ENCODE measurements around the gene FMN2. TPM values are rescaled to one million over a fixed set of nuclear protein-coding genes. Genes with fewer than 3 reads are reported as not detected.

Gene FMN2
- total RNA-seq, 1 experiment from 2014 or later: 4.6 TPM

DNA sequence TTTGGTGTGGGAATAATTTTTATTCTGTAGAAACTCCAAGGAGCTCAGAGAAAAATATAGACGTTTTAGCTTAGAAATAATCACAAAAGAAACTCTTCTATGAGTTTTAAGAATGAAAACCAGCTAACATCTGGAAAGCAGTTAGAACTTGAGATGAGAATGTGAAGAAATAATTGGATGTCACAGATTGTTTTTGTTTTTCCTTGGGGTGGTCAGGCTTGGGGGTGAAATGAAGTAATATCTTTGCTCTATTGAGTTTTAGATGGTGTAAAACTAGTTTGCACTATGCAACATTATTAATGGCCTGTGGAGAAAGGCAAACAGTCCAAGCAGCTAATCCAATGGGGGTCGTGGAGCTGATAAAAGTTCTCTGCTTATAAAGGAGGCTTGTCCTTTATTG, 101.2 kb downstream of the FMN2 start:
- Histone ChIP-seq H3K27me3 (ENCODE audit: low read length) (no peaks in the 10 kb centered on the region), H3K79me2 (ENCODE audit: low read length) (no peaks in the 10 kb centered on the region), H3K36me3 (ENCODE audit: low read depth, low read length) (no peaks in the 10 kb centered on the region), H3K9me2 (replicated peaks; ENCODE audit: low read length) (no peaks in the 10 kb centered on the region), H3K4me2 (ENCODE audit: low read length) (no peak overlapping the region), H3K27ac (ENCODE audit: low read length) (no peak overlapping the region), H3K4me1 (ENCODE audit: insufficient read depth, low read length) (peaks cover 8% of the 10 kb centered on the region; the same call in 1 of the 2 replicates), H2AFZ (ENCODE audit: low read length) (no peak overlapping the region), H3K4me3 (ENCODE audit: low read length) (no peak overlapping the region), H3F3A (ENCODE audit: low read length, unreplicated experiment) (no peaks in the 10 kb centered on the region), H3K9me3 (ENCODE audit: low read length) (no peaks in the 10 kb centered on the region), H3K9ac (ENCODE audit: low read length) (no peak overlapping the region), H4K20me1 (ENCODE audit: low read length) (peaks cover 4% of the 10 kb centered on the region; the same call in 1 of the 2 replicates)
- ChIA-PET POLR2A (ENCODE audit: unreplicated experiment) (interaction anchor here (0.5 kb wide), 1 partner anchor 490 kb away, joined by 4 read pairs; no protein-coding TSS in a partner anchor), CTCF (no interaction called here)
- no TSS peak for BruUV-seq (replicated peaks)
- DNase-seq: no peak
- no peak for ATAC-seq
- intact Hi-C loops (cut with micrococcal nuclease): loop anchor here (5.0 kb wide), 2 partner anchors 119 to 264 kb away; no protein-coding TSS in a partner anchor
- TF ChIP-seq, protein P1, sequence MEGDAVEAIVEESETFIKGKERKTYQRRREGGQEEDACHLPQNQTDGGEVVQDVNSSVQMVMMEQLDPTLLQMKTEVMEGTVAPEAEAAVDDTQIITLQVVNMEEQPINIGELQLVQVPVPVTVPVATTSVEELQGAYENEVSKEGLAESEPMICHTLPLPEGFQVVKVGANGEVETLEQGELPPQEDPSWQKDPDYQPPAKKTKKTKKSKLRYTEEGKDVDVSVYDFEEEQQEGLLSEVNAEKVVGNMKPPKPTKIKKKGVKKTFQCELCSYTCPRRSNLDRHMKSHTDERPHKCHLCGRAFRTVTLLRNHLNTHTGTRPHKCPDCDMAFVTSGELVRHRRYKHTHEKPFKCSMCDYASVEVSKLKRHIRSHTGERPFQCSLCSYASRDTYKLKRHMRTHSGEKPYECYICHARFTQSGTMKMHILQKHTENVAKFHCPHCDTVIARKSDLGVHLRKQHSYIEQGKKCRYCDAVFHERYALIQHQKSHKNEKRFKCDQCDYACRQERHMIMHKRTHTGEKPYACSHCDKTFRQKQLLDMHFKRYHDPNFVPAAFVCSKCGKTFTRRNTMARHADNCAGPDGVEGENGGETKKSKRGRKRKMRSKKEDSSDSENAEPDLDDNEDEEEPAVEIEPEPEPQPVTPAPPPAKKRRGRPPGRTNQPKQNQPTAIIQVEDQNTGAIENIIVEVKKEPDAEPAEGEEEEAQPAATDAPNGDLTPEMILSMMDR (conservative IDR thresholded peaks at IDR 0.05; ENCODE audit: low read depth, low read length): no peak
- TF ChIP-seq EZH2 (IDR thresholded peaks at IDR 0.05; ENCODE audit: low read length, unreplicated experiment): no peak
- no peak for TF ChIP-seq EZH2phosphoT487 (IDR thresholded peaks at IDR 0.05; ENCODE audit: borderline replicate concordance, low read length)

DNA sequence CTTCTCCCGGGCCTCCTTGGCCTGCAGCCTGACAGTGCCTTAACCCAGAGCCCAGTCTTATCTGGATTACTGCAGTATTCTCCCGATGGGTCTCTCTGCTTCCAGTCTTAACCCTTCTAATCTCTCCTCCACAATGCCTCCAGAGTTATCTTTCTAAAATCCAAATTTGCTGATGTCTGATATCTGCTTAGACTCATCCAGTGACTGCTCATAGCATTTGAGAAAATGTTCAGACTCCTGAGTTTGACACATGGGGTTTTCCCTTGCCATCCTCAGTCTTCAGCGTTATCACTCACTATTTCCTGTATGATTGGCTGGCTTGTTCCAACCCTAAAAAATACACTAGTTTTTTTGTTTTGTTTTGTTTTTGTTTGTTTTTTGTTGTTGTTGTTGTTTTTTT, 102.0 kb downstream of the FMN2 start:
- Histone ChIP-seq H3F3A (ENCODE audit: low read length, unreplicated experiment) (no peaks in the 10 kb centered on the region), H3K36me3 (ENCODE audit: low read depth, low read length) (no peaks in the 10 kb centered on the region), H3K79me2 (ENCODE audit: low read length) (no peaks in the 10 kb centered on the region), H3K9me2 (replicated peaks; ENCODE audit: low read length) (no peaks in the 10 kb centered on the region), H4K20me1 (ENCODE audit: low read length) (peaks cover 4% of the 10 kb centered on the region; the same call in 1 of the 2 replicates), H3K4me2 (ENCODE audit: low read length) (no peak overlapping the region), H3K9ac (ENCODE audit: low read length) (no peak overlapping the region), H3K4me1 (ENCODE audit: insufficient read depth, low read length) (peaks cover 8% of the 10 kb centered on the region; the same call in 1 of the 2 replicates), H3K4me3 (ENCODE audit: low read length) (no peak overlapping the region), H3K9me3 (ENCODE audit: low read length) (no peaks in the 10 kb centered on the region), H2AFZ (ENCODE audit: low read length) (no peak overlapping the region), H3K27me3 (ENCODE audit: low read length) (no peaks in the 10 kb centered on the region), H3K27ac (ENCODE audit: low read length) (no peak overlapping the region)
- ATAC-seq (no peak), DNase-seq (no peak)
- POLR2A ChIA-PET (ENCODE audit: unreplicated experiment): no interaction called here
- no TSS peak for BruUV-seq (replicated peaks)
- CTCF ChIA-PET: no interaction called here
- intact Hi-C loops (cut with micrococcal nuclease): loop anchor here (5.0 kb wide), 2 partner anchors 119 to 264 kb away; no protein-coding TSS in a partner anchor
- TF ChIP-seq EZH2phosphoT487 (IDR thresholded peaks at IDR 0.05; ENCODE audit: borderline replicate concordance, low read length) (no peak), EZH2 (IDR thresholded peaks at IDR 0.05; ENCODE audit: low read length, unreplicated experiment) (no peak)
- TF ChIP-seq, protein P1 (conservative IDR thresholded peaks at IDR 0.05; ENCODE audit: low read depth, low read length): no peak

DNA sequence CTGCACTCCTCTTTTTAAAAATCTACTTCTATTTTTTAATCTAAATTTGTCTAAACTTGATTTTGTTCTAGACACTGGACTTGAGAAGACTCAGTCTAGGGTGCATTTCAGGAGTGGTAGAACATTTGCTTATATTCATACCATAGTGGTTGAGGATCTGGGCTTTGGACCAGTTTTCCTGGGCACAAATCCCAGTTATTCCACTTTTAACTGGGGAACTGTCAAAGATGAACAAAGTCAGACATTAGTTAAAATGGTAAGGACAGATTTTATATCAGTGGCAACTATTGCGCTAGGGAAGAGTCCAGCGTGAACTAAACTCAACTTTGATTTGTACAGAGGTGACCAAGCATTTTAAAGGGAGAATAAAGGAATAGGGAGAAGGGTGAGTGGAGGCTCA, 102.4 kb downstream of the FMN2 start:
- H3K4me1 ChIP-seq (ENCODE audit: insufficient read depth, low read length): peaks cover 8% of the 10 kb centered on the region; the same call in 1 of the 2 replicates
- H4K20me1 ChIP-seq (ENCODE audit: low read length): peaks cover 4% of the 10 kb centered on the region; the same call in 1 of the 2 replicates
- ChIA-PET CTCF (no interaction called here), POLR2A (ENCODE audit: unreplicated experiment) (no interaction called here)
- no peak overlapping the region for H3K4me2 ChIP-seq (ENCODE audit: low read length)
- no peak for ATAC-seq
- H3K79me2 ChIP-seq (ENCODE audit: low read length): no peaks in the 10 kb centered on the region
- H3K27me3 ChIP-seq (ENCODE audit: low read length): no peaks in the 10 kb centered on the region
- TF ChIP-seq, protein P1 (conservative IDR thresholded peaks at IDR 0.05; ENCODE audit: low read depth, low read length): no peak
- H3K36me3 ChIP-seq (ENCODE audit: low read depth, low read length): no peaks in the 10 kb centered on the region
- H3K27ac ChIP-seq (ENCODE audit: low read length): no peak overlapping the region
- H3K9me2 ChIP-seq (replicated peaks; ENCODE audit: low read length): no peaks in the 10 kb centered on the region
- intact Hi-C loops (cut with micrococcal nuclease): loop anchor here (5.0 kb wide), 2 partner anchors 118 to 263 kb away; no protein-coding TSS in a partner anchor
- H3K4me3 ChIP-seq (ENCODE audit: low read length): no peak overlapping the region
- H3K9ac ChIP-seq (ENCODE audit: low read length): no peak overlapping the region
- H3F3A ChIP-seq (ENCODE audit: low read length, unreplicated experiment): no peaks in the 10 kb centered on the region
- no TSS peak for BruUV-seq (replicated peaks)
- DNase-seq: no peak
- no peak overlapping the region for H2AFZ ChIP-seq (ENCODE audit: low read length)
- H3K9me3 ChIP-seq (ENCODE audit: low read length): no peaks in the 10 kb centered on the region

Data from PC-3 (cell line).